Amygdala (tissue), 56 donors: ENCODE data around the gene PHLDB3.
"Not testable (repeated sequence)": the region's sequence is repeated elsewhere in the genome, so short reads cannot be mapped to it uniquely, and the experiment has no call there.

Experiments used
- DNase-seq, 56 donors: peaks; one replicate each; lab custom pipeline; 2025; lab: John Stamatoyannopoulos, UW

PHLDB3 gene

DNA sequence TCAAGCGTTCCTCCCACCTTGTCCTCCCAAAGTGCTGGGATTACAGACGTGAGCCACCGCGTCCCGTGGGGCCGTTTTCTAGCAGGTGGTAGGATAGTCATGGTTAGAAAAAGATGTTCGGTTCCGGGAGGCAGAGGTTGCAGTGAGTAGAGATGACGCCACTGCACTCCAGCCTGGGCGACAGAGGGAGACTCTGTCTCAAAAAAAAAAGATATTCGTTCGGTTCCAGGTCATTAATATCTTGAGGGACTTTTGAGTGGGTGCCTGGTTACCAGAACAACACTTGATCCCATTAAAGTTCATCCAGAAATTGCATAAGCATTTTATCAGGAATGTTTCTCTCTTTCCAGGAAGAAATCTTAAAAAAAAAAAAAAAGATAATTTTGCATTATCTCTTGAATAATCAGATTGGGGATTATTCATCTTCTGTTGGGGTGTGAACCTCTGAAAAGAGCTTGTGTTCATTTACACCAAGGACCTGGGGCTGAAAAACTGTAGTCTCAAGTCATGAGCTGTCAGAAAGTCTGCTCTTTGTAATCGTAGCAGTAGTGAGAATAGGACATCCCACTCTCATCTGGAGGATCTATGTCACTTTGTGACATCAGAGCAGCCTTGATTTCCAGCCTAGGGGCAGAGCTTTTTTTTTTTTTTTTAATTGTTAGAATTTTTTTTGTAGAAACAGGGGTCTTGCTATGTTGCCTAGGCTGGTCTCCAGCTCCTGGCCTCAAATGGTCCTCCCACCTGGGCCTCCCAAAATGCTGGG lies 23.5 kb upstream of the PHLDB3 start:
- DNase-seq: peak in 4 of 56 donors; percentile 3 to 8 (median 6)

DNA sequence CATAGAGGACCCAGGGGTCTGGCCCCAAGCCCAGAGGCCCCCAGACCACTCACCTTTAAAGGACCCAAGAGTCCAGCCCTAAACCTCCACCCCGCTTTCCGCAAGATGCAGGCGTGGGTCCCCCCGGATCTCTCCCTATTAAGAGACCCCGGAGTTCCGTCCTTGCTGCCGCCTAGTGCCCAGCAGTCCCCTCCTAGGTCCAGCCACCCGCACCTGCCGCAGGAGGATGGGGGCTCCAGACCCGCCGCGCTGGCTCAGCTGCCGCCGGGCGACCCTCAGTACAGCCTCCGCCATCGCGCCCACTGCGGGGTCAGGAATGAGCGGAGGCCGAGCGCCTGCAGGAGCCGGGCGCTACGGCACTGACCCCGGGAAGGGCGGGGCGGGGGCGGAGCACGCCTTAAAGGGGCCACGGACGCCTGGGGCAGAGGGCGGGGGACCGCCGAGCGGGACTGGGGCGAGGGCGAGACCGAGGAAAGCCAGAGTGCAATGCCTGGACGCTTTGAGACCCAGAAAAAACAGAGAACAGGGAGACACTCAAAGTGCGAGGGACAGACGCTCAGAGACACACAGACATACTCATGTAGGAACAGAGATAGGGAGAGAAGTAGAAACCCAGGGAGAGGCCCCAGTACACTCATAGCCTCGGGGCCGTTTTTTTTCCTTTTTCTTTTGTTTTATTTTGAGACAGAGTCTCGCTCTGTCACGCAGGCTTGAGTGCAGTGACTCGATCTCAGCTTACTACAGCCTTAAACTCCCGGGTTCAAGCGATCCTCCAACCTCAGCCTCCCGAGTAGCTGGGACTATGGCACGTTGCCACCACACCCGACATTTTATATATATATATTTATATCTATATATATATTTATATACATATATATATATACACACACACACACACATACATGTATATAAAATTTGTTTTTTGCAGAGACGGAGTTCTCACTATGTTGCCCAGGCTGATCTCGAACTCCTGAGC lies 22.6 kb upstream of the PHLDB3 start, which contains the start of gene ETHE1:
ETHE1 (minus strand) TSS at position 318 of the 976 bp plus-strand sequence; CDS start at position 294, 24 bp downstream.
- peak in 52 of 56 donors; percentile 20 to 86 (median 58) for DNase-seq

DNA sequence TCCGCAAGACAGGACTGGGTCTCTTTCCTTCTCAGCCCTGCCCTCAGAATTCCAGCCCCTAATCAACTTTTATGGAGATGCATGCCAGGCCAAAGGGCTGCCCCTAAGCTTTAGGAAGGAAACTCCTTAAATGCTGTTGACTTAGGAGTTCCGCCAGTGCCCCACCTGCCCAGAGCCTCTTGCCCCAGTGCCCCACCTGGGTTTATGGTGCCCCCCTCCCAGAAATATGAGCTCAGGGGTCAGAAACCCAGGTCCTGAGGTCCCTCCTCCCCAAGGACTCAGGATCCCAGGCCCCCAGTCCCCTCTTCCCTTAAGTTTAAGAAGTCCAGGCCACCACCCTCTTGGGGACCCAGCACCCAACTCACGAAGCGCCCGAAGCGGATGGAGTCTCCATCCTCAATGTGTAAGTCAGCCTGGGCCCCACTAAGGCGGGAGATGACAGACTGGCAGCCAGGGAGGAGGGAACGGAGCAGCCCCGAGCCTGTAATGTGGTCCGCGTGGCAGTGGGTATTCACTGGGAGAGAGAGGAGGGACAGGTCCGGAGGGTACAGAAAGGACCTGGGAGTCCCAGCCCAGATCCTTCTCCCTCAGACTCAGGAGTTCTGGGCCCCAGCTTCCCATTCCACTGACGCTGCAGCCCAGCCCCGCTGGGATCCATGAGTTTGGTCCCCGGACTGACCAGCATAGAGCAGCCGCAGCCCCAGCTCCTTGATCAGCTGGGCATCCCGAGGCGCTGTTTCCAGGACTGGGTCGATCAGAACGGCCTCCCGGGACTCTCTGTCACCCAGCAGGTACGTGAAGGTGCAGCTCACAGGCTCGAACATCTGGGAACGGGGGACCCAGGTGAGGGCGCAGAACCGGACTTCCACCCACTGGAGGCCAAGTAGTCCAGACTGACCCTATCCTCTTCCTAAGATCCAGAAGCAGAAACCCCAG lies 21.6 kb upstream of the PHLDB3 start:
- DNase-seq: peak in 8 of 56 donors; percentile 3 to 39 (median 19)

DNA sequence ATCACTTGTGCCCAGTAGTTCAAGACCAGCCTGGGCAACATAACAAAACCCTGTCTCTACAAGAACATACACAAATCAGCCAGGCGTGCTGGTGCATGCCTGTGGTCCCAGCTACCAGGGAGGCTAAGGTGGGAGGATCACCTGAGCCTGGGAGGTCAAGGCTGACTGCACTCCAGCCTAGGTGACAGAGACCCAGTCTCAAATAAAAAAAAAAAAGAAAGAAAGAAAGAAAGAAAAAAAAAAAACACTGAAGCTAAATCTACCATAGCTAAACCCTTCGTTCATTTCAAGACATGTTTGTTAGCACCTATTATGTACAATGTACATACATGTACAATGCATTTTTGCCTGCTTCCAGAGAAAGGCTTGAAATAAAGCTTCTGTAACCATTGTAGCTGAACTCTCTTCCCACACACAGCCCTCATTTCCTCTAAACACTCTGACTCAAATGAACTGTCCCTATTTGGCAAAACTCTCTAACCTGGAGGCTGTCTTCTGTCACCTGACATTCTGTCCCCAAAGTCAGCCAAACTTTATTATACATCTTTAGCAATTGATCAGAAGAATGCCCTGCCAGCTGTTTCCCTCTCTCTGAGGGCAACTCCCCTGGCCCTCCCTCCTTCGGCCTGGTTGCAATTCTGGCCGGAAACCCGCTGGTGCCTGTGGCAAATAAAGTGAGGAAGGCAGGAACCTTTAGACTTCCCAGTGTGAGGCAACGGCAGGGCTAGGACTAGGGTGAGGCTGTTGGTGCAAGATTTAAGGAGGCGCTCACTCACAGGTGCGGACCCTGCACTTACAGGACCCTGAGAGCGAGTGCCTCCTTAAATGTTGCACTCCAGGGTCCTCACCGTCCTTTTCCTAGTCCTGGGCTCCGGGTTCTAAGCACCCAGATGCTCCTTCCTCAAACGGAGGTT lies 20.6 kb upstream of the PHLDB3 start:
- peak in 19 of 56 donors; percentile 1 to 37 (median 12) for DNase-seq

DNA sequence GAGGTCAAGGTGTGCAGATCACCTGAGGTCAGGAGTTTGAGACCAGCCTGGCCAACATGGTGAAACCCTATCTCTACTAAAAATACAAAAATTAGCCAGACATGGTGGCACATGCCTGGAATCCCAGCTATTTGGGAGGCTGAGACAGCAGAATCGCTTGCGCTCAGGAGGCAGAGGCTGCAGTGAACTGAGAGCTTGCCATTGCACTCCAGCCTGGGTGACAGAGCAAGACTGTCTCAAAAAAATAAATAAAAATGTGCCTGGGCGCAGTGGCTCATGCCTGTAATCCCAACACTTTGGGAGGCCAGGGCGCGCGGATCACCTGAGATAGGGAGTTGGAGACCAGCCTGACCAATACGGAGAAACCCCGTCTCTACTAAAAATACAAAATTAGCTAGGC lies 19.1 kb upstream of the PHLDB3 start:
- DNase-seq: not testable (repeated sequence)

DNA sequence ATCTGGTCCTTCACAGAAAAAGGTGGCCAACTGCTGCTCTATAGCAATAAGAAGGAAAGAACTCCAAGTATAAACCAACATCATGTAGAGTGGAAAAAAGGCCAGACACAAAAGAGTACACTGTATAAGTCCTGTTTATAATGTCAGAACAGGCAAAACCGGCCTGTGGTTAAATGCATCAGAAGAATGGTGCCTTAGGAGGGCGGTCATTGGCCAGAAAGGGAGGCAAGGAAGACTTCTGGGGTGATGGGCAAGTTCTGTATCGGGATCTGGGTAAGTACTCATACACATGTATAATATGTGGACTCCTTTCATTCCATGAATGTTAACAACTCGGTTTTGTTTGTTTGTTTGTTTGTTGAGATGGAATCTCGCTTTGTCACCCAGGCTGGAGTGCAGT lies 18.4 kb upstream of the PHLDB3 start:
- DNase-seq: no peak

DNA sequence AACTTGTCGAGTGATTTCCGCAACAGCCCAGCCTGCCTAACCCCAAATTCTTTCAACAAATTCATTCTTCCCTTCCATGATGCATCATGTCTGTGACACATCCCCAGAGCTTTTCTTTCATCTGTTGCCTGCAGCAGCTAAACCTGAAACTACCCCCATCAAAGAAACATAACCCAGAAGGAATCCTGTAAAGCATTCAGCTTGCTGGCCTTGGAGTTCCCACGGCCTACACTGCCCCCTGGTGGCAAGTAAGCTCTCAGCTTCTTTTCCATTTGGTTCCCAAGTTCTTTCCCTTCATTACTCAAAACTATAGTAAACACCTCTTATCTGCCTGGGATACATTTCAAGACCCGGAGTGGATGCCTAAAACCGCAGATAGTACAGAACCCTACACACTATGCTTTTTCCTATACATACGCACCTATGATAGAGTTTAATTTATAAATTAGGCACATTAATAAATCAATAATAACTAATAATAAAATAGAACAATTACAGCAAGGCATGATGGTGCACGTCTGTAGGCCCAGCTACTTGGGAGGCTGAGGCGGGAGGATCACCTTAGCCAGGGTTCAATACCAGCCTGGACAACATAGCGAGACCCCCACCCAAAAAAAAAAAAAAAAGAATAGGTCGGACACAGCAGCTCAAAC lies 15.0 kb upstream of the PHLDB3 start:
- peak in 49 of 56 donors; percentile 6 to 87 (median 56) for DNase-seq

DNA sequence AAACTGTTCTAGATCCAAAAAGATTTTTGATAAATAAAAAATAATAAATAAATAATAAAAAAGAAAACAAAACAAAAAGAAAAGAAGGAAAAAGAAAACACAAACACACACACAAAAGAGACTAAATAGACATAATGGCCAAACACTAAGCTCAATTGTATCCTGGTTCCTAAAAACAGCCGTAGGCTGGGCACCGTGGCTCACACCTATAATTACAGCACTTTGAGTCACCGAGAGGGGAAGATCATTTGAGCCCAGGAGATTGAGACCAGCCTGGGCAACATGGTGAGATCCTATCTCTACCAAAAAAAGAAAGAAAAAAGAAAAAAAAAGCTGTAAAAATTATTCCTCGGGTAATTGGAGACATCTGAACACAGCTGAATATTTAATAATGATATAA lies 13.5 kb upstream of the PHLDB3 start:
- no peak for DNase-seq

DNA sequence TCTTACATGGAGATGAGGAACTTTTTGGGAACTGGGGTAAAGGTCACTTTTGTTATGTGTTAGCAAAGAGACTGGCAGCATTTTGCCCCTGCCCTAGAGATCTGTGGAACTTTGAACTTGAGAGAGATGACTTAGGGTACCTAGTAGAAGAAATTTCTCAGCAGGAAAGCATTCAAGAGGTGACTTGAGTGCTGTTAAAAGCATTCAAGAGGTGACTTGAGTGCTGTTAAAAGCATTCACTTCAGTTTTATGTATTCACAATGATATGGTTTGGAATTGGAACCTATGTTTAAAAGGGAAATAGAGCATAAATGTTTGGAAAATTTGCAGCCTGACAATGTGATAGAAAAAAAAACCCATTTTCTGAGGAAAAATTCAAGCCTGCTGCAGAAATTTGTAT lies 7.9 kb upstream of the PHLDB3 start:
- DNase-seq: not testable (repeated sequence)

DNA sequence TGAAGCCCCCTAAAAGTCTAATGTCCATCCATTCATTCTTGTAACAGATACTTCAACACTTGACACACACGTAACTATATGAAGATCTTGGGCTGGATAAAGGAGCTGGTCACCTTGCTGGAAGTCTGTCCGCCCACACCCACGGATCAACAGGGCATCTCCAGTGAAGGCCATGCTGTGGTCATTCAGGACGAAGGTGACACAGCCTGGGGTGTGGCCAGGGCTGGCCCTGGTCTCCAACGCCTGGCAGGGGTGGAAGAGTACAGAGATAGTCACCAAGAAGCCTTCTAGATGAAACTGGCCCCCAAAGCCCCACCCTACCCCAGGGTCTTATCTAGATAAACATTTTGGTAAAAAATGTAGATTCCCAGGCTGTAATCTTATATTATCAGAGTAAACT lies 6.8 kb upstream of the PHLDB3 start:
- no peak for DNase-seq

DNA sequence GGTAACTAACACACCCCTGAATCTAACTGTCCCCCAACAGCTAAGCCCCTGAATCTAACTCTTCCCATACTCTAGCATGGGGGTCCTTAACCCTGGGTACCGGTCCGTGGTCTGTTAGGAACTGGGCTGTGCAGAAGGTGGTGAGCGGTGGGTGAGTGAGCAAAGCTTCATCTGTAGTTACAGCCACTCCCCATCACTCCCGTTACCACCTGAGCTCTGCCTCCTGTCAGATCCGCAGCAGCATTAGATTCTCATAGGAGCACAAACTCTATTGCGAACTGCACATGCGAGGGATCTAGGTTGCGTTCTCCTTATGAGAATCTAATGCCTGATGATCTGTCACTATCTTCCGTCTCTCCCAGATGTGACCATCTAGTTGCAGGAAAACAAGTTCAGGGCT lies 6.2 kb upstream of the PHLDB3 start:
- DNase-seq: no peak

DNA sequence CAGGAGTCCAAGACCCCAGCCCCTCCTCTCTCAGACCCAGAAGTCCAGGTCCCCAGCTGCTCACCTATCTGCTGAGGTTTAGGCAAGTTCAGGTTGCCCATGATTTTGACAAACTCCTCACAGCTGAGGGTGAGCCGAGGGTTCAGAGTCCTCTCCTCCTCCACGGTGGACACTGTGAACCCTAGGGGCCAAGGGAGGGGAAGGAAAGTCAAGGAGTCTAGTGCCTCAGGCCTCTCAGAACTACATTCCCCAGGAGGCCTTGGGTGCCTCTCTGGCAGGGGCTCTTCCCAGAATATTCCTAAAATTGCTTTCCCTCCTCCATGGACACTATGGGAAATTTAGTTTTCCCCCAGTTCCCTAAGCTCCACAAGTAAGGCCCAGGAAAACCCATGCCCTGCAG lies 3.3 kb upstream of the PHLDB3 start:
- DNase-seq: no peak

DNA sequence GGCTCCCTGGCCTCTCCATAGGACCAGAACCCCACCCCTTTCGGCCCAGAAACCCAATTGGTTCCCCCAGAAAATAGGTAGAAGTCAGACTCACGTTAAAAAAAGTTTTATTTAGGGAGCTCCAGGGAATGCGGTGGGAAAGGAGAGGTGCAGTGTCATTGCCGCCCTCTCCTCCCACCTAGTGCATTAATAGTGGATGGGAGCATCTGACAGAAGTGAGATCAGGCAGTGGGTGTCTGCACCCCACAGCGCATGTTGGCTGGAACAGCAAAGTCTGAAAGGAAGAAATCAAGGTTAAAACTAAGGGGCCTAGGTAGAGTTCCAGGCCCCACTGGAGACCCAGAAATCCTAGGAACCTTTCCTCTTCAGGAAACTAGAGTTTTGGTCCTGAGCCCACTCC lies 2.1 kb upstream of the PHLDB3 start:
- DNase-seq: peak in 1 of 56 donors; percentile 3

DNA sequence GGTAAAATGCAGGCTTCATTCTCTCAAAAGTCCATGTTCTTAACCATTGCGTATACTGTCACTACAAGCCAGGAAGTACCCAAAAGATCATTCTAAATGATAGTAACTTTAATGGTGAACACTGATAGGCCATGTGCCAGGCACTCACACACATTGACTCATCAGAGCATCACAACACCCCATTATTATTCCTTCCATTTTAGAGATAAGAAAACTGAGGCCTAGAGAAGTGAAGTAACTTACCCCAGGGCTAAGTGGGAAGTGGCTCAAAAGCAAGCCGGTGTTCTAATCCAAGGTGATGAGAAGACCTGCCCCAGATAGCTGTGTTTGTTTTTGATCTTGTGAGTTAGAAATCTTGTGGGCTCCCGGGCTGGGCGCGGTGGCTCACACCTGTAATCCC lies 1.4 kb upstream of the PHLDB3 start:
- DNase-seq: no peak

DNA sequence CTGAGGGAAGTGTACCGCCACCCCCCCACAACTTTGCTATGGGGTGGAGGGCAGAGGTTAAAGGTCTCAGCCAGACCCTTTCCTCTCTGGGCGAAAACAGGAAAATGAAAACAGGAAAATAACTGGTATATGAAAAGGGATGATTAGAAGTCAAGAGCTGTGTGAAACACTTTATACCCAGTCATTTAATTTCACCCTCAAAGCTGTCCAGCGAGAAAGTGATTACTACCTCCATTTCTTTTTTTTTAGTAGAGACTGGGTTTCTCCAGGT lies 575 bp upstream of the PHLDB3 start:
- DNase-seq: no peak

DNA sequence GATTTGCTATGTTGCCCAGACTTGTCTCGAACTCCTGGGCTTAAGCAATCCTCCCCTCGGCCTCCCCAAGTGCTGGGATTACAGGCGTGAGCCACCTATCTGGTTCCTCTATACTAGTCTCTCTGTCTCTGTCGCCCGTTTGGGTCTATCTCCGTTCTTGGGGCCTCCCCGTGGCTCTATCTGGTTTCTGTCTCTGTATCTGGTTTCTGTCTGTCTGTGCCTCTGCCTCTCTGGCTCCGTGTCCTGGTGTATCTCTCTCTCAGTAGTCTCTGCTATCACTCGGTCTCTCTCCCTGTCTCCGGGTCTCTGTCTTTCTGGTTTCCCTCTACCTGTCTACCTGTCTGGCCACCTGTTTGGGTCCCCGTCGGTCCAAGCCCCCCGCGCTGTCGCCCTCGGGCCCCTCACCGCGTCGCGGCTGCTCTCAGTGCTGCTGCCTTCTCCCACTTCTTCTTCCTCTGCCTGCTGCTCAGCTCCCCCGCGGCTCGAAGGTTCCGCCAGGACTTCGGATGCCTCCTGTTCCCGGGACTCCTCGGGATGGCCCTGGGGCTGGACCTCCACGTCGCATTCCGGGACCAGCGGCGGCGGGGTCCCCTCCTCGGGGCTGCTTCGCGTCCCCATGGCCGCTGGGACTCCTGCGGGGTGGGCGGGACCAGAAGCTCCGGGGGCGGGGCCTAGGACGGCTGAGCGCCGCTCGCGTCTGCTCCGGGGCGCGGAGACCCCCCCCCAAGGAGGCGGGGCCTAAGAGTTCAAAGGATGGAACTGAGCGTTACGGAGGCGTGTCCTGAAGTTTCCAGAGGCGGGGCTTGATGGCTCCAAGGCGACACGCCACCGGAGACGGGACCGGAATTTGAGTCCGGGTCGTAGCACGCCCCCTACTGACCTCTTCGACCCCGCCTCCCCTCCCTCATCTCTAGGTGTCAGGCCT lies 783 bp downstream of the PHLDB3 start:
- DNase-seq: peak; percentile 32 to 97 (median 87)

DNA sequence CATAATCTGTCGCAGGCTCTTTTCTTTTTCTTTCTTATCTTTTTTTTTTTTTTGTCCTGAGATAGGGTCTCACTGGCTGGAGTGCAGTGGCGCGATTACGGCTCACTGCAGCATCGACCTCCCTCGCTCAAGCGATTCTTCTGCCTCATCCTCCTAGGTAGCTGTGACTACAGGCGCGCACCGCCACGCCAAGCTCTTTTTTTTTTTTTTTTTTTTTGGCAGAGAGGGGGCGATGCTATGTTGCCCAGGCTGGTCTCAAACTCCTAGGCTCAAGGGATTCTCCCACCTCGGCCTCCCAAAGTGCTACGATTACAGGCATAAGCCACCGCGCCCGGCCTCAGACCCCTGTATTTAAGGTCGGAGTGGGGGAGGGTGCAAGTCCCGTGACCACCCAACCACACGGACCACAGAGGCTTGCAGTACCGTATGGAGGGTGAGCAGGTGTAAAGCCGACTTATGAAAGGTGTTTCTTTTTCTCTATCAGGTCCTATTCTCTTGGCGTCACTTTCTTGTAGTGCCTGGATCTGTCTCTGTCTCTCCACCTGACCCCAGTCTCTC lies 2.0 kb downstream of the PHLDB3 start:
- DNase-seq: no peak
